Activated T-cell treated with anti-CD3 and anti-CD28 coated beads, Interleukin-2, amount 50 U/mL, for 4 hours (primary cell): ENCODE measurements around the gene WSCD1. TPM values are rescaled to one million over a fixed set of nuclear protein-coding genes. Genes with fewer than 3 reads are reported as not detected.

Experiments
- ATAC-seq, 2 donors: fragments of 200-7000 bp; cut with Tn5 transposase; one replicate each; pipeline ENCODE4 v1.10.0; 2021
- DNase-seq: peaks from one replicate; pipeline ENCODE4 v3.0.0-alpha.2; 2020
- H3K27me3 Mint-ChIP-seq: one replicate; pipeline ENCODE4 v1.8.0; 2021; ENCODE audit warnings: low read depth, mixed read lengths
- H3K36me3 Mint-ChIP-seq: one replicate; pipeline ENCODE4 v1.8.0; 2022; ENCODE audit warnings: mixed read lengths; ENCODE audit not compliant: insufficient read depth
- H3K4me1 Mint-ChIP-seq: one replicate; pipeline ENCODE4 v1.8.0; 2021; ENCODE audit warnings: low read depth, mixed read lengths
- H3K4me3 Mint-ChIP-seq: one replicate; pipeline ENCODE4 v1.8.0; 2021; ENCODE audit warnings: mild to moderate bottlenecking, moderate library complexity, mixed read lengths
- H3K9me3 Mint-ChIP-seq: one replicate; pipeline ENCODE4 v1.8.0; 2021; ENCODE audit warnings: mixed read lengths
- total RNA-seq, 3 donors: library from RNA; stranded (reverse); gene quantifications; one replicate each; pipeline ENCODE4 v1.2.1, GENCODE V29; 2021

Gene WSCD1
- total RNA-seq, 3 donors from 2014 or later = 0.08 to 0.38 (median 0.11) TPM

- no peaks in the 10 kb centered on the region for H3K27me3 Mint-ChIP-seq
- H3K4me3 Mint-ChIP-seq = no peak overlapping the region
- no peaks in the 10 kb centered on the region for H3K36me3 Mint-ChIP-seq
- ATAC-seq (no peak), DNase-seq (no peak)
- H3K4me1 Mint-ChIP-seq = no peaks in the 10 kb centered on the region
- H3K9me3 Mint-ChIP-seq = no peaks in the 10 kb centered on the region
These were observed 15.6 kb downstream of the WSCD1 start for GRCh38 chr17:6085812-6086211.

GRCh38 chr17:6086603-6087400 lies 16.6 kb downstream of the WSCD1 start:
- DNase-seq (no peak), ATAC-seq (no peak)
- no peaks in the 10 kb centered on the region for H3K9me3 Mint-ChIP-seq
- no peaks in the 10 kb centered on the region for H3K27me3 Mint-ChIP-seq
- H3K4me3 Mint-ChIP-seq = no peak overlapping the region
- H3K4me1 Mint-ChIP-seq = no peaks in the 10 kb centered on the region
- H3K36me3 Mint-ChIP-seq = no peaks in the 10 kb centered on the region

GRCh38 chr17:6088141-6088540 lies 18.0 kb downstream of the WSCD1 start:
- no peaks in the 10 kb centered on the region for H3K27me3 Mint-ChIP-seq
- no peak for ATAC-seq

GRCh38 chr17:6090253-6090652 lies 20.1 kb downstream of the WSCD1 start:
- DNase-seq (no peak), ATAC-seq (no peak)
- no peaks in the 10 kb centered on the region for H3K4me1 Mint-ChIP-seq

More at GRCh38 chr17:6088141-6088540, 18.0 kb downstream of the WSCD1 start:
- H3K4me3 Mint-ChIP-seq = no peak overlapping the region
- no peaks in the 10 kb centered on the region for H3K4me1 Mint-ChIP-seq
- no peak for DNase-seq
- no peaks in the 10 kb centered on the region for H3K36me3 Mint-ChIP-seq
- no peaks in the 10 kb centered on the region for H3K9me3 Mint-ChIP-seq

GRCh38 chr17:6092182-6092902 lies 22.2 kb downstream of the WSCD1 start:
- H3K27me3 Mint-ChIP-seq = peaks cover 12% of the 10 kb centered on the region
- no peak for ATAC-seq
- no peaks in the 10 kb centered on the region for H3K4me1 Mint-ChIP-seq
- DNase-seq = no peak
- H3K9me3 Mint-ChIP-seq = no peaks in the 10 kb centered on the region
- H3K4me3 Mint-ChIP-seq = no peak overlapping the region
- H3K36me3 Mint-ChIP-seq = no peaks in the 10 kb centered on the region

More at GRCh38 chr17:6090253-6090652, 20.1 kb downstream of the WSCD1 start:
- Mint-ChIP-seq H3K4me3 (no peak overlapping the region), H3K27me3 (peaks cover 5% of the 10 kb centered on the region), H3K9me3 (no peaks in the 10 kb centered on the region), H3K36me3 (no peaks in the 10 kb centered on the region)

GRCh38 chr17:6092903-6093468 lies 22.8 kb downstream of the WSCD1 start:
- Mint-ChIP-seq H3K36me3 (no peaks in the 10 kb centered on the region), H3K9me3 (no peaks in the 10 kb centered on the region), H3K4me3 (no peak overlapping the region), H3K4me1 (no peaks in the 10 kb centered on the region), H3K27me3 (peaks cover 12% of the 10 kb centered on the region)
- no peak for DNase-seq
- ATAC-seq = no peak

GRCh38 chr17:6094453-6094852 lies 24.3 kb downstream of the WSCD1 start:
- no peaks in the 10 kb centered on the region for H3K9me3 Mint-ChIP-seq
- H3K4me1 Mint-ChIP-seq = no peaks in the 10 kb centered on the region
- no peak for ATAC-seq
- no peak overlapping the region for H3K4me3 Mint-ChIP-seq
- no peaks in the 10 kb centered on the region for H3K36me3 Mint-ChIP-seq
- H3K27me3 Mint-ChIP-seq = peaks cover 12% of the 10 kb centered on the region
- DNase-seq = no peak

GRCh38 chr17:6094926-6095325 lies 24.7 kb downstream of the WSCD1 start:
- DNase-seq (no peak), ATAC-seq (no peak)
- Mint-ChIP-seq H3K27me3 (peaks cover 12% of the 10 kb centered on the region), H3K9me3 (no peaks in the 10 kb centered on the region), H3K4me3 (no peak overlapping the region), H3K4me1 (no peaks in the 10 kb centered on the region), H3K36me3 (no peaks in the 10 kb centered on the region)

- no peaks in the 10 kb centered on the region for H3K9me3 Mint-ChIP-seq
- H3K4me1 Mint-ChIP-seq = no peaks in the 10 kb centered on the region
- H3K36me3 Mint-ChIP-seq = no peaks in the 10 kb centered on the region
- no peak for ATAC-seq
- no peak overlapping the region for H3K4me3 Mint-ChIP-seq
- H3K27me3 Mint-ChIP-seq = peaks cover 12% of the 10 kb centered on the region
- no peak for DNase-seq
These were observed 25.3 kb downstream of the WSCD1 start for GRCh38 chr17:6095501-6095900.

- Mint-ChIP-seq H3K9me3 (no peaks in the 10 kb centered on the region), H3K36me3 (no peaks in the 10 kb centered on the region), H3K4me1 (no peaks in the 10 kb centered on the region), H3K4me3 (no peak overlapping the region), H3K27me3 (peaks cover 12% of the 10 kb centered on the region)
- DNase-seq = no peak
- no peak for ATAC-seq
These were observed 26.2 kb downstream of the WSCD1 start for GRCh38 chr17:6096201-6097004.

- H3K27me3 Mint-ChIP-seq = peaks cover 12% of the 10 kb centered on the region
These were observed 26.8 kb downstream of the WSCD1 start for GRCh38 chr17:6097005-6097279.

GRCh38 chr17:6098050-6098822 lies 28.1 kb downstream of the WSCD1 start:
- no peaks in the 10 kb centered on the region for H3K9me3 Mint-ChIP-seq
- H3K27me3 Mint-ChIP-seq = peaks cover 12% of the 10 kb centered on the region
- DNase-seq = no peak
- ATAC-seq = no peak
- H3K4me3 Mint-ChIP-seq = no peak overlapping the region
- H3K4me1 Mint-ChIP-seq = no peaks in the 10 kb centered on the region
- no peaks in the 10 kb centered on the region for H3K36me3 Mint-ChIP-seq

More at GRCh38 chr17:6097005-6097279, 26.8 kb downstream of the WSCD1 start:
- DNase-seq = no peak
- Mint-ChIP-seq H3K4me3 (no peak overlapping the region), H3K36me3 (no peaks in the 10 kb centered on the region), H3K4me1 (no peaks in the 10 kb centered on the region), H3K9me3 (no peaks in the 10 kb centered on the region)
- no peak for ATAC-seq

GRCh38 chr17:6098823-6099180 lies 28.6 kb downstream of the WSCD1 start:
- DNase-seq = no peak
- no peaks in the 10 kb centered on the region for H3K9me3 Mint-ChIP-seq
- no peaks in the 10 kb centered on the region for H3K4me1 Mint-ChIP-seq
- no peaks in the 10 kb centered on the region for H3K36me3 Mint-ChIP-seq
- no peak for ATAC-seq
- no peak overlapping the region for H3K4me3 Mint-ChIP-seq
- peaks cover 12% of the 10 kb centered on the region for H3K27me3 Mint-ChIP-seq

- no peaks in the 10 kb centered on the region for H3K4me1 Mint-ChIP-seq
- H3K9me3 Mint-ChIP-seq = no peaks in the 10 kb centered on the region
- no peak for DNase-seq
- no peaks in the 10 kb centered on the region for H3K36me3 Mint-ChIP-seq
- ATAC-seq = no peak
- H3K27me3 Mint-ChIP-seq = peaks cover 12% of the 10 kb centered on the region
- H3K4me3 Mint-ChIP-seq = no peak overlapping the region
These were observed 29.3 kb downstream of the WSCD1 start for GRCh38 chr17:6099492-6099891.
